Stimulated activated CD8-positive, alpha-beta memory T cell treated with anti-CD3 and anti-CD28 coated beads, Interleukin-15, amount 100 ng/mL, for 48 hours (primary cell): ENCODE data around the gene COA8.

Source experiments
- DNase-seq, 2 donors: peaks; one replicate each; pipeline ENCODE4 v3.0.0-alpha.2; 2020; ENCODE audit warnings: low read depth in 2 of 2

Gene COA8

GRCh38 chr14:103562429-103563225, at the start of gene COA8, which contains the start of gene BAG5:
Gene COA8 (plus strand): TSS chr14:103562960. CDS start chr14:103563002, 42 bp downstream.
Gene BAG5 (minus strand): TSS chr14:103562657. CDS start chr14:103561164, 1,493 bp downstream.
- peak; percentile 83 to 87 for DNase-seq

- DNase-seq = no peak
These were observed 48.0 kb upstream of the COA8 start for GRCh38 chr14:103514596-103515421.

- no peak for DNase-seq
These were observed 46.2 kb upstream of the COA8 start for GRCh38 chr14:103516426-103517173.

GRCh38 chr14:103517174-103517566, 45.6 kb upstream of the COA8 start:
- DNase-seq = no peak

GRCh38 chr14:103517721-103518421, 44.9 kb upstream of the COA8 start:
- no peak for DNase-seq

- DNase-seq = peak; percentile 32 to 34
These were observed 44.2 kb upstream of the COA8 start for GRCh38 chr14:103518422-103519042.

- DNase-seq = no peak
These were observed 43.5 kb upstream of the COA8 start for GRCh38 chr14:103519043-103519836.

GRCh38 chr14:103519837-103520212, 42.9 kb upstream of the COA8 start:
- no peak for DNase-seq

GRCh38 chr14:103520269-103520656, 42.5 kb upstream of the COA8 start:
- no peak for DNase-seq

- DNase-seq = peak; percentile 30 to 34
These were observed 41.9 kb upstream of the COA8 start for GRCh38 chr14:103520657-103521437.

GRCh38 chr14:103521438-103521950, 41.3 kb upstream of the COA8 start:
- no peak for DNase-seq

GRCh38 chr14:103521951-103522563, 40.7 kb upstream of the COA8 start:
- no peak for DNase-seq

- DNase-seq = no peak
These were observed 39.8 kb upstream of the COA8 start, which contains the start of gene CKB for GRCh38 chr14:103522649-103523574. Gene CKB (minus strand): TSS chr14:103522830. CDS start chr14:103522493, 337 bp downstream.

- no peak for DNase-seq
These were observed 39.2 kb upstream of the COA8 start for GRCh38 chr14:103523575-103523954.

- DNase-seq = no peak
These were observed 38.5 kb upstream of the COA8 start for GRCh38 chr14:103524002-103524935.
